Transverse colon (tissue), 4 donors: ENCODE data around the gene PAX7.

ENCODE experiments used
- CTCF ChIP-seq, 5 experiments: fragments of 200-600 bp in 3 of 5; fragments of 450-650 bp in 2 of 5; sonication (generic) in 3 of 5; IDR thresholded peaks; 1 replicate in 2 of 5; 2 replicates in 3 of 5; pipeline ENCODE4 v1.5.1; 2016 to 2017; ENCODE audit warnings: antibody characterized with exemption in 5 of 5, inconsistent platforms in 3 of 5, mild to moderate bottlenecking in 2 of 5, moderate library complexity in 1 of 5
- EP300 ChIP-seq: sonication (generic); formaldehyde crosslinking; IDR thresholded peaks from one replicate; pipeline ENCODE4 v1.6.1; 2017; ENCODE audit warnings: antibody characterized with exemption, low read depth
- POLR2A ChIP-seq: fragments of 450-650 bp; IDR thresholded peaks from one replicate; pipeline ENCODE4 v1.6.1; 2016; ENCODE audit warnings: antibody characterized with exemption, mild to moderate bottlenecking, moderate library complexity
- POLR2AphosphoS5 ChIP-seq, 3 donors: sonication (generic); formaldehyde crosslinking; IDR thresholded peaks; one replicate each; pipeline ENCODE4 v1.6.1; 2016; ENCODE audit warnings: antibody characterized with exemption in 3 of 3

DNA sequence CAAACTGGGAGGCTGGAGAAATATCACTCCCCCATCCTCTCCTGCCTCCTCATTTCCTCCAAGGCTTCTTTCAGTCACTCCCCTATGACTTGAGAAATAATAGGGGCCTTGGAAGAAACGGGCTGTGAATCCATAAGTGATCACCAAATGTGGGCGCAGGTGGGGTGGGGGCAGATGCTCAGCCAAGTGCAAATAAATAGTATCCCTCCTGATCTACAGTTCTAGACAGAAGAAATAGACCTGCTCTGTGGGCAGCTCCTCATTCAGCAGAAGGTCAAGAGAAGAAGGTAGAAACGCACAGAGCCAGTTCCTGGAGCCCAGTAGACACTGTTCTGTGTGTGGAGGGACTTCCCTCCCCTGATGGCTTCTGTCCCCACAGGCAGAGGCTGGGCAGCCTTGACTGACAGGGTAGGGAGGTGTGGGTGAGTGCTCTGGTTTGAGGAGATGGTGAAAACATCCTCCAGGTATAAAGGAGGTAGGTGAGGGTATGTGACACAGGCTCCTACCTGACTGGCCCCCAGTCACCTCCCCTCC is 17.1 kb downstream of the PAX7 start:
- TF ChIP-seq POLR2A (no peak), CTCF (IDR thresholded peaks at IDR 0.05) (no peak), EP300 (no peak), POLR2AphosphoS5 (IDR thresholded peaks at IDR 0.05) (no peak)
